GM10248 (cell line): ENCODE measurements around the gene BCORL1.

ENCODE experiments used
- CTCF ChIA-PET: fragments of 300-600 bp; sonication (Branson Sonifier 250); formaldehyde crosslinking; extraction: SDS; loops from one replicate; lab custom pipeline; 2021; ENCODE audit warnings: antibody characterized with exemption; lab: Yijun Ruan, JAX
- POLR2A ChIA-PET: fragments of 350-650 bp; sonication (Branson Sonifier 250); formaldehyde crosslinking; extraction: SDS; loops from one replicate; lab custom pipeline; 2020; ENCODE audit warnings: antibody characterized with exemption; lab: Yijun Ruan, JAX
- DNase-seq: peaks from one replicate; pipeline ENCODE4 v3.0.0; 2012; ENCODE audit errors: extremely low spot score
- TF ChIP-seq, protein P1 (sequence below): IDR thresholded peaks from 2 replicates; pipeline ENCODE4 v1.5.1; 2012; ENCODE audit warnings: mild to moderate bottlenecking, low read depth; ENCODE audit errors: extremely low read depth, missing control alignments, control extremely low read depth

BCORL1 gene

DNA sequence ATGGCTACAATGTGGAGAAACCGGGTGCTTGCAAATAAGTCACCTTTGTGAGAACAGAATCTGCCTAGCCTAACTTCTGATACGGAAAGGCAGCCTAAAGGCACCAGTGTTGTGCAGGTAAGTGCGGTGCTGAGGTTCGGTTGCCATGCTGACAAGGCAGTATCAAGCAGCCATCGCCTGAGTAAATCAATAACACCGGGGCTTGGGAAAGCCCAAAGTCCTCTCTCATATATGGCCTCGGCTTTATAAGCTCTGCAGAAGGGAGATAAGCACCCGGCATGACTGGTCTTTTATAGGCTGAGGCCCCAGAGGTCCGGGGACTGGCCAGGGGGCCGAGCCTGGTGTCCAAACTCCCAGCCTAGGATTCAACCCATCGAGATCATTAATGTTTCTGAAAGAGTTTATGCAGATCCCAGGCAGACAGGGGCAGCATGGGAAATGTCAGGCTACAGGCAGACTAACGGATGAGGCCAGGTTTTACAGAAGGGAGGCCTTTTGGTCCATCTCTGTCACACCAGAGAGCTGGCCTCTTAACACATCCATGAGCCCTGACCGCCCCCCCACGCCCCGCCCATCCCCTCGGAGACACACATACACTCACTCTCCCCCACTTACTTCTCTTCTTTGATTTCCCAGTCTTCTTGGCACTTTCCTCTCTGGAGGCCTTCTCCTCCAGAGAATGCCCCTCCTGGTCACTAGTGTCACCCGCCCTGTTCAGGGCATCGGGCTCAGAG lies 89.3 kb downstream of the BCORL1 start:
- DNase-seq: no peak
- POLR2A ChIA-PET: no interaction called here
- CTCF ChIA-PET: interaction anchor here (1.7 kb wide), 1 partner anchor 11 kb away, joined by 4 read pairs; no protein-coding TSS in a partner anchor
- TF ChIP-seq, protein P1, sequence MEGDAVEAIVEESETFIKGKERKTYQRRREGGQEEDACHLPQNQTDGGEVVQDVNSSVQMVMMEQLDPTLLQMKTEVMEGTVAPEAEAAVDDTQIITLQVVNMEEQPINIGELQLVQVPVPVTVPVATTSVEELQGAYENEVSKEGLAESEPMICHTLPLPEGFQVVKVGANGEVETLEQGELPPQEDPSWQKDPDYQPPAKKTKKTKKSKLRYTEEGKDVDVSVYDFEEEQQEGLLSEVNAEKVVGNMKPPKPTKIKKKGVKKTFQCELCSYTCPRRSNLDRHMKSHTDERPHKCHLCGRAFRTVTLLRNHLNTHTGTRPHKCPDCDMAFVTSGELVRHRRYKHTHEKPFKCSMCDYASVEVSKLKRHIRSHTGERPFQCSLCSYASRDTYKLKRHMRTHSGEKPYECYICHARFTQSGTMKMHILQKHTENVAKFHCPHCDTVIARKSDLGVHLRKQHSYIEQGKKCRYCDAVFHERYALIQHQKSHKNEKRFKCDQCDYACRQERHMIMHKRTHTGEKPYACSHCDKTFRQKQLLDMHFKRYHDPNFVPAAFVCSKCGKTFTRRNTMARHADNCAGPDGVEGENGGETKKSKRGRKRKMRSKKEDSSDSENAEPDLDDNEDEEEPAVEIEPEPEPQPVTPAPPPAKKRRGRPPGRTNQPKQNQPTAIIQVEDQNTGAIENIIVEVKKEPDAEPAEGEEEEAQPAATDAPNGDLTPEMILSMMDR: no peak

DNA sequence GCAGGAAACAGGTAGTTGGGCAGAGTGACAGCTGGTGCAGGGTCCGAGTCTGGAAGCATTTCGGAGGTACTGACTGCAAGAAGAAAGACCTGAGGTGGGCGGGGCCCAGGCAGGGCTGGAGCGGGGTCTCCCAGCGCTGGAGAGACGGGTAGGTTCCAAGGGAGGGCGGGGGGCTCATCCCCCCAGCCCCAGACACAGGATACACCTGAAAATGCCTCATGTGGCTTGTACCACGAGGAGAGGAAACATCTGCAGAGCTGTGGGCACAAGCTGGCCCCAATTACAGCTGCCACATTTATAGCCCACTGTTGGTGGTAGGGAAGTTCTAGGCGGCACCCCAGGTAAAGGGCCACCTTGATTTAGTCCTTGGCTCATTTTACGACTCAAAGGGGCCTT lies 89.9 kb downstream of the BCORL1 start:
- DNase-seq: no peak
- CTCF ChIA-PET: interaction anchor here (1.7 kb wide), 1 partner anchor 11 kb away, joined by 4 read pairs; no protein-coding TSS in a partner anchor
- POLR2A ChIA-PET: no interaction called here
- TF ChIP-seq, protein P1: no peak

DNA sequence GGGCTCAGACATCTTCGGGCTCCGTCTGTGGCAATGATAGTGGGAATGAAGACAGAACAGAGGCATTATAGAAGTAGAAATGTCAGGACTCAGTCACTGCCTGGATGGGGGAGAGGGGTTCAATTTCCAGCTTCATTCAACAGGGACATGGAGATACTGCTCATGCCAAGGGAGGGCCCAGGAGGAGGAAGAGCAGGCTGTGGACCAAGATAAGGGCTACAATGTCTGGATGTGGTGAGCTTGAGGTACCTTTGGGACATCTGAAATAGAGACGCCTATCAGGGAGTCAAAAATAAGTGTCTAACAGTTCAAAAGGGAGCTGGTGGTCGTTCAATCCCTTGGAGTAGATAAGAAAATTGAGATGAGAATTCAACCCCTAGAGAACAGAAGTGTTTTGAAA lies 93.3 kb downstream of the BCORL1 start:
- ChIA-PET CTCF (interaction anchor here (2.7 to 7.9 kb wide), 2 partner anchors 43 to 116 kb away, joined by 11 to 92 read pairs; no protein-coding TSS in a partner anchor), POLR2A (no interaction called here)
- TF ChIP-seq, protein P1: no peak
- no peak for DNase-seq

DNA sequence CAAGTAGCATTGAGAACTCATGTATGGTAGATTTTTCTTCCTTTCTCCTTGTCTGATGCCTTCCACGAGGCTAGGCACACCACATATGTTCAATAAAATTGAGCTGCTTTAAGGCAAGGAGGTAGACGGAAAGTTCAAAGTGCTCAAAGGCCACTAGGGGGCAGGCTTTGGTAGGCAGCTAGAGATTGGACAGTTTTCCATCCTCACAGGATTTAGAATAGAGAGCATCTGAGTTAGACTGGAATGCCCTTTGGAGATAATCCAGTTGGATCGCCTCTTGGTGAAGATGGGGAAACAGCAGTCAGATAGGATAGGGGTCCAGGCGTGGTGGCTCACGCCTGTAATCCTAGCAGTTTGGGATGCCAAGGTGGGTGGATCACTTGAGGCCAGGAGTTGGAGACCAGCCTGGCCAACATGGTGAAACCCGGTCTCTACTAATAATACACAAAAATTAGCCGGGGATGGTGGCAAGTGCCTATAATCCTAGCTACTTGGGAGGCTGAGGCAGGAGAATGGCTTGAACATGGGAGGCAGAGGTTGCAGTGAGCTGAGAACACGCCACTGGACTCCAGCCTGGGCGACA lies 97.5 kb downstream of the BCORL1 start:
- CTCF ChIA-PET: interaction anchor here (0.8 to 7.9 kb wide), 35 partner anchors 9 to 470 kb away, joined by 3 to 92 read pairs (median 4); partner anchors contain the start of gene ELF4
- TF ChIP-seq, protein P1: peak; percentile 69
- peak; percentile 56 for DNase-seq
- POLR2A ChIA-PET: no interaction called here

DNA sequence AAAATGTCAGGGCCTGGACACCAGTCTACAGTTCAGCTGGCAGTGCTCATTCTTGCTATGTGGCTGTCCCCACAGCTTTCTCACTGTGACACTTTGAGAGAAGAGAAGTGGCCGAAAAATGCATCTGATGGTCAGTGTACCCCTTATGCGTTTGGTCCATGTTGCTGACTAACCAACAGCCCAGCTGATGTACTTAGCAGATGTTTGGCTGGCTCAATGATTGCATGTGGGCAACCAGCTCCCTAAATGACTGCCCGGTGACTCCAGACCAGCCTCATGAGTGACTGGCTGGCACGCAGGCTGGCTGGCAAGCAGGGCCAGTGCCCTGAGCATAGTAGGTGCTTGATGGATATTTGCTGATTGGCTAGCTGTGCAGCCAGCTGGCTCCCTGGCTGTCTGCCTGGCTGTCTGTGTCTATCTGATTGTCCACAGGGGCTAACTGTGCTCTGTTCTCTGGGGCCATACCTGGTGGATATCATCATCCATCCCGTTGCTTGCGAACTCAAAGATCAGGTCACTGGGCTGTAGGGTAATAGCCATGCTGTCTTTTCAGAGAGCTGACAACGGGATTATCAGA lies 98.4 kb downstream of the BCORL1 start:
- ChIA-PET POLR2A (no interaction called here), CTCF (interaction anchor here (1.0 to 7.9 kb wide), 24 partner anchors 8 to 471 kb away, joined by 3 to 92 read pairs (median 5); partner anchors contain the start of gene ELF4)
- TF ChIP-seq, protein P1: no peak
- DNase-seq: no peak

DNA sequence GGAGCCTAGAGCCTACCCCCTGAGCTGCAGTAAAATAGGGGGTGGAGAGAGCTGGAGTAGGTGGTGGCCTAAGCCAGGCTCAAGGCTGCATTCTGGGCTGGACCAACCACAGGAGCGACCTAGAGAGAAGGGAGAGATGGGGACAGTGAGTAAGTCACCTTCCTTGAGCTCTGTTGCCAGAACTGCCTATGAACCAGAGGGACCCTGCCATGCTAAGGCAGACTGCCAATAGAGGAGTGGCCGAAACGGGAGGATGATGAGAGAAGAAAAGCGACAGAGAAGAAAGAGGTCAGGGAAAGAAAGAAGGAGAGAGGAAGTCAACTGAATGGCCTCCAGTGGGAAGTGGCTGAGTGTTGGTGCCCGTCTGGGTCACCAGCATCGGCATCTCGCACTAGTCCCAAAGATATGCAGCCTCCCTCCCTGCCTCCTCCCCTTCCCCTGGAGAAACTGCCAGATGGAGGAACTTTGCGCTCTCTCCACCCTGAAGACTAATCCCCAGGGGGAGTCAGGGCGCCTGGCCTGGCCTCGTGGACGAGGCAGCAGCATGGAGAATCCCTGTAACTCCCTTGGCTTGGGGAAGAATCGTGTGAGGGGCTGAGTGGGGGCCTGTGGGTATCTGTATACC lies 99.1 kb downstream of the BCORL1 start:
- DNase-seq: no peak
- TF ChIP-seq, protein P1: no peak
- CTCF ChIA-PET: interaction anchor here (0.7 to 7.9 kb wide), 8 partner anchors 13 to 114 kb away, joined by 3 to 92 read pairs (median 18); partner anchors contain the start of gene ELF4
- POLR2A ChIA-PET: no interaction called here
